HG03095 (cell line): ENCODE results near the gene CCR2.
A peak's percentile ranks its signal among the peaks of the same experiment; 100 is the strongest.

Experiments used
- ATAC-seq: cut with Tn5 transposase; IDR thresholded peaks from one replicate; pipeline ENCODE4 v1.9.1; 2021; ENCODE audit warnings: moderate library complexity; ENCODE audit not compliant: unreplicated experiment

CCR2 gene

GRCh38 chr3:46354478-46354877 lies 567 bp downstream of the CCR2 start:
- no peak for ATAC-seq

GRCh38 chr3:46354984-46355383 lies 1.1 kb downstream of the CCR2 start:
- no peak for ATAC-seq

- ATAC-seq: no peak
Observed at GRCh38 chr3:46356276-46356675, 2.4 kb downstream of the CCR2 start.

- ATAC-seq: no peak
Observed at GRCh38 chr3:46356909-46357308, 3.0 kb downstream of the CCR2 start.

GRCh38 chr3:46358466-46358865 lies 4.6 kb downstream of the CCR2 start:
- ATAC-seq: no peak

GRCh38 chr3:46359733-46360493 lies 6.0 kb downstream of the CCR2 start:
- no peak for ATAC-seq

GRCh38 chr3:46360907-46361306 lies 7.0 kb downstream of the CCR2 start:
- ATAC-seq: no peak

GRCh38 chr3:46361408-46362283 lies 7.7 kb downstream of the CCR2 start:
- no peak for ATAC-seq

GRCh38 chr3:46365041-46365440 lies 11.1 kb downstream of the CCR2 start:
- ATAC-seq: no peak

GRCh38 chr3:46365737-46366524 lies 12.0 kb downstream of the CCR2 start:
- ATAC-seq: no peak

GRCh38 chr3:46367811-46368210 lies 13.9 kb downstream of the CCR2 start:
- no peak for ATAC-seq

- no peak for ATAC-seq
Observed at GRCh38 chr3:46368569-46368968, 14.7 kb downstream of the CCR2 start.

- no peak for ATAC-seq
Observed at GRCh38 chr3:46369151-46369550, 15.2 kb downstream of the CCR2 start.

- ATAC-seq: peak; percentile 61
Observed at GRCh38 chr3:46369675-46370132, 15.8 kb downstream of the CCR2 start.

- no peak for ATAC-seq
Observed at GRCh38 chr3:46370839-46371518, 17.1 kb downstream of the CCR2 start, which contains the start of gene CCR5. Gene CCR5 (plus strand): TSS chr3:46370946. CDS start chr3:46372903, 1,957 bp downstream.

- ATAC-seq: no peak
Observed at GRCh38 chr3:46371519-46372340, 17.8 kb downstream of the CCR2 start.

- ATAC-seq: no peak
Observed at GRCh38 chr3:46372492-46373359, 18.8 kb downstream of the CCR2 start.

- ATAC-seq: no peak
Observed at GRCh38 chr3:46374755-46375154, 20.8 kb downstream of the CCR2 start.

GRCh38 chr3:46375218-46375617 lies 21.3 kb downstream of the CCR2 start:
- ATAC-seq: no peak
